Prostate gland (tissue), 2 donors: ENCODE measurements around the gene MYO5C. TPM values are rescaled to one million over a fixed set of nuclear protein-coding genes. Genes with fewer than 3 reads are reported as not detected.

Source experiments
- DNase-seq: peaks from one replicate; pipeline ENCODE4 v3.0.0-alpha.2; 2019; ENCODE audit warnings: low spot score
- H3K27ac ChIP-seq, 2 donors: fragments of 200-600 bp; sonication (generic); 2 replicates each; pipeline ENCODE4 v1.5.1; 2017 to 2019
- H3K27me3 ChIP-seq: fragments of 200-600 bp; sonication (generic); replicated peaks from 2 replicates; pipeline ENCODE4 v1.5.1; 2019; ENCODE audit not compliant: insufficient read depth
- H3K36me3 ChIP-seq, 2 donors: fragments of 200-600 bp; sonication (generic); 1 replicate in 1 of 2; 2 replicates in 1 of 2; pipeline versions ENCODE4 v1.5.1 to v1.8.1; 2017 to 2019
- H3K4me1 ChIP-seq: fragments of 200-600 bp; sonication (generic); replicated peaks from 2 replicates; pipeline ENCODE4 v1.5.1; 2019
- H3K4me3 ChIP-seq, 2 donors: fragments of 200-600 bp; sonication (generic); 2 replicates each; pipeline ENCODE4 v1.5.1; 2017 to 2019
- H3K9me3 ChIP-seq: fragments of 200-600 bp; sonication (generic); 2 replicates; pipeline ENCODE4 v1.5.1; 2017
- CTCF ChIP-seq, 4 experiments: fragments of 200-600 bp in 2 of 4; fragments of 450-650 bp in 2 of 4; sonication (generic) in 2 of 4; IDR thresholded peaks; 1 replicate in 3 of 4; 2 replicates in 1 of 4; pipeline ENCODE4 v1.5.1; 2016 to 2019; ENCODE audit warnings: antibody characterized with exemption in 4 of 4, mild to moderate bottlenecking in 2 of 4, moderate library complexity in 2 of 4
- POLR2A ChIP-seq: fragments of 450-650 bp; IDR thresholded peaks from one replicate; pipeline ENCODE4 v1.6.1; 2016; ENCODE audit warnings: antibody characterized with exemption, mild to moderate bottlenecking
- POLR2AphosphoS5 ChIP-seq: sonication (generic); formaldehyde crosslinking; IDR thresholded peaks from one replicate; pipeline ENCODE4 v1.6.1; 2017; ENCODE audit warnings: antibody characterized with exemption
- WGBS: methylation state at CpG from one replicate; pipeline ENCODE4 v1.1.5; 2018; 5-methylcytosine and 5-hydroxymethylcytosine counted together
- intact Hi-C: fragments of 100-400 bp; cut with DNase I; formaldehyde crosslinking; loops from one replicate; pipeline ENCODE4 v1.14.2; 2022
- total RNA-seq, 2 donors: library from RNA; depleted of rRNA; stranded (reverse); fragments of >200 nt; gene quantifications; one replicate each; pipeline ENCODE4 v1.1.0, GENCODE V29; 2016

Gene MYO5C
- total RNA-seq, 2 donors from 2014 or later = 53.5 to 59.9 TPM

DNA sequence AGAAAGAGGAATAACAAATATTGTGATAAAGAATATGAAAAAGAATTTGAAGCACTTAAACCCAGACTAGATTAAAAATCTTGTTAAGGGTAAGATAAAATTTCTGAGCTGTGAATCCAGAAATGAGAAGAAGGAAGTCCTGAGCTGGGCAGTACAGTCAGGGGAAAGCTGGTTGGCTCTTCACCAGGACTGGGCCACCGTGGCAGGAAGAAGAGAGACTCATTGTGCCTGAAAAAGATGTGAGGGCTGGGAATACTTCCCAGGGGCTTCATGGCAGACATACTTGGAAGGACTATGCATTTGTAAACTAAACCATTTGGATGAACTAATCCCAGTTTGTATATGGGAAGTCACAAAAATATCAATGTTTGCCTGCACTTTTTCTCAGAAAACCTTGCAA lies 28.5 kb upstream of the MYO5C start:
- 29% methylated on average over 1 of the region's 1 CpG for WGBS
- H3K36me3 ChIP-seq = no peaks in the 10 kb centered on the region
- no peak for TF ChIP-seq CTCF (IDR thresholded peaks at IDR 0.05)
- TF ChIP-seq POLR2AphosphoS5 = no peak
- no peak for TF ChIP-seq POLR2A
- intact Hi-C loops = no loop called here
- H3K27ac ChIP-seq = no peak overlapping the region
- H3K9me3 ChIP-seq = no peaks in the 10 kb centered on the region
- H3K4me1 ChIP-seq = no peaks in the 10 kb centered on the region
- no peak for DNase-seq
- H3K27me3 ChIP-seq = no peaks in the 10 kb centered on the region
- H3K4me3 ChIP-seq = no peak overlapping the region

GRCh38 chr15:52318729-52319500 lies 23.3 kb upstream of the MYO5C start:
- H3K9me3 ChIP-seq = no peaks in the 10 kb centered on the region
- no peaks in the 10 kb centered on the region for H3K4me1 ChIP-seq
- 95% methylated on average over 13 of the region's 13 CpGs for whole genome bisulfite sequencing
- H3K4me3 ChIP-seq = no peak overlapping the region
- no peak overlapping the region for H3K27ac ChIP-seq
- H3K27me3 ChIP-seq = no peaks in the 10 kb centered on the region
- no peak for DNase-seq
- no peaks in the 10 kb centered on the region for H3K36me3 ChIP-seq
- TF ChIP-seq POLR2A = no peak
- no peak for TF ChIP-seq POLR2AphosphoS5
- TF ChIP-seq CTCF (IDR thresholded peaks at IDR 0.05) = no peak
- intact Hi-C loops = no loop called here

GRCh38 chr15:52317688-52318087 lies 22.1 kb upstream of the MYO5C start:
- no peak overlapping the region for H3K27ac ChIP-seq
- no peak for DNase-seq
- H3K9me3 ChIP-seq = no peaks in the 10 kb centered on the region
- H3K27me3 ChIP-seq = no peaks in the 10 kb centered on the region
- 96% methylated on average over 2 of the region's 2 CpGs for WGBS
- intact Hi-C loops = no loop called here
- TF ChIP-seq CTCF (IDR thresholded peaks at IDR 0.05) (no peak), POLR2AphosphoS5 (no peak), POLR2A (no peak)
- H3K36me3 ChIP-seq = no peaks in the 10 kb centered on the region
- no peak overlapping the region for H3K4me3 ChIP-seq
- no peaks in the 10 kb centered on the region for H3K4me1 ChIP-seq

- no peak overlapping the region for H3K27ac ChIP-seq
- WGBS = 96% methylated on average over 2 of the region's 2 CpGs
- no peak for DNase-seq
- H3K4me1 ChIP-seq = no peaks in the 10 kb centered on the region
- no peaks in the 10 kb centered on the region for H3K9me3 ChIP-seq
- no peaks in the 10 kb centered on the region for H3K36me3 ChIP-seq
- H3K4me3 ChIP-seq = no peak overlapping the region
- intact Hi-C loops = no loop called here
- no peaks in the 10 kb centered on the region for H3K27me3 ChIP-seq
- TF ChIP-seq POLR2AphosphoS5 (no peak), POLR2A (no peak), CTCF (IDR thresholded peaks at IDR 0.05) (no peak)
Measured at GRCh38 chr15:52317022-52317421, 21.4 kb upstream of the MYO5C start.

DNA sequence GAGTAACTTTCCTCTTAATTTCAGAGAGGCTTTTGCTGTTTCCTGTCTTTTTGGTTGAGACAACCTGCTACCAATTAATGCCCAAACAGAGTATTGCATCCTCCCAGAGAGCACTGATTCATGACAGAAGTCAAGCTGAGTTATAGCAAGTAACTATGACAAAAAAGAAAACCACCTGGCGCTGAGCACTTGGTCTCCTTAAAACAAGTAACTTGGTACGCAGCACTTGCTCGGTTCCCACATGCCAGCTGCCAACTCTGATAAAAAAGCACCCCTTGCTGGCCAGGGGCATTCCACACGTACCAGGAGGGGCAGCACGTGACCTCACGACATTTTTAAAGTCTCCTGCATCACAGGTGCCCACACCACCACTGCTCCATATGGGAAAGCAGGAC lies 13.5 kb upstream of the MYO5C start:
- Histone ChIP-seq H3K4me3 (no peak overlapping the region), H3K4me1 (no peaks in the 10 kb centered on the region), H3K9me3 (no peaks in the 10 kb centered on the region), H3K27ac (no peak overlapping the region), H3K36me3 (no peaks in the 10 kb centered on the region), H3K27me3 (no peaks in the 10 kb centered on the region)
- TF ChIP-seq POLR2A (no peak), POLR2AphosphoS5 (no peak), CTCF (IDR thresholded peaks at IDR 0.05) (no peak)
- intact Hi-C loops = no loop called here
- DNase-seq = no peak
- 87% methylated on average over 6 of the region's 6 CpGs for WGBS
